NCI-H2107 (cell line): ENCODE results near the gene DENND1B.

ENCODE experiments used
- DNase-seq: peaks from one replicate; lab custom pipeline; 2025; lab: John Stamatoyannopoulos, UW

DENND1B gene

GRCh38 chr1:197467881-197468280 lies 307.4 kb downstream of the DENND1B start:
- no peak for DNase-seq

- no peak for DNase-seq
These were observed 308.5 kb downstream of the DENND1B start for GRCh38 chr1:197466813-197467212.

GRCh38 chr1:197465528-197466327 lies 309.6 kb downstream of the DENND1B start:
- DNase-seq, result no peak

GRCh38 chr1:197464044-197464443 lies 311.2 kb downstream of the DENND1B start:
- no peak for DNase-seq

- peak; percentile 14 for DNase-seq
These were observed 312.1 kb downstream of the DENND1B start for GRCh38 chr1:197463142-197463541.

GRCh38 chr1:197462539-197462938 lies 312.7 kb downstream of the DENND1B start:
- DNase-seq, result no peak
